KMS-11 (cell line): ENCODE measurements around the gene SPACA9.
A peak's percentile ranks its signal among the peaks of the same experiment; 100 is the strongest.

ENCODE experiments used
- H2AFZ ChIP-seq: fragments of 200-600 bp; sonication (generic); 2 replicates; pipeline ENCODE4 v1.6.1; 2016; ENCODE audit warnings: antibody characterized with exemption, mixed run types, low read depth
- H3K27ac ChIP-seq: fragments of 200-600 bp; sonication (generic); 2 replicates; pipeline ENCODE4 v1.6.1; 2016; ENCODE audit warnings: mild to moderate bottlenecking, mixed run types
- H3K27me3 ChIP-seq: fragments of 200-600 bp; sonication (generic); 2 replicates; pipeline ENCODE4 v1.6.1; 2017; ENCODE audit warnings: mild to moderate bottlenecking, low read depth, mixed run types, moderate library complexity; ENCODE audit not compliant: insufficient read depth
- H3K36me3 ChIP-seq: fragments of 200-600 bp; sonication (generic); 2 replicates; pipeline ENCODE4 v1.6.1; 2017; ENCODE audit warnings: mild to moderate bottlenecking, mixed run types; ENCODE audit not compliant: insufficient read depth
- H3K4me1 ChIP-seq: fragments of 200-600 bp; sonication (generic); 2 replicates; pipeline ENCODE4 v1.6.1; 2016; ENCODE audit warnings: mild to moderate bottlenecking, low read depth, mixed run types; ENCODE audit not compliant: poor library complexity, severe bottlenecking
- H3K4me2 ChIP-seq: fragments of 200-600 bp; sonication (generic); 2 replicates; pipeline ENCODE4 v1.7.0; 2016; ENCODE audit warnings: mild to moderate bottlenecking, mixed run types
- H3K4me3 ChIP-seq: fragments of 200-600 bp; sonication (generic); IDR thresholded peaks from 2 replicates; pipeline ENCODE4 v1.6.1; 2017; ENCODE audit warnings: low read depth, low read length, mixed read lengths; ENCODE audit not compliant: insufficient read depth
- H3K79me2 ChIP-seq: fragments of 200-600 bp; sonication (generic); 2 replicates; pipeline ENCODE4 v1.6.1; 2016; ENCODE audit warnings: low read depth, mixed run types; ENCODE audit not compliant: insufficient read depth
- H3K9ac ChIP-seq: fragments of 200-600 bp; sonication (generic); 2 replicates; pipeline ENCODE4 v1.6.1; 2016; ENCODE audit warnings: mild to moderate bottlenecking, mixed run types
- H4K20me1 ChIP-seq: fragments of 200-600 bp; sonication (generic); 2 replicates; pipeline ENCODE4 v1.6.1; 2016; ENCODE audit warnings: mild to moderate bottlenecking, mixed run types; ENCODE audit not compliant: insufficient read depth
- TF ChIP-seq, protein P1 (sequence below): fragments of 200-600 bp; sonication (generic); conservative IDR thresholded peaks from 2 replicates; pipeline ENCODE4 v1.6.1; 2017; ENCODE audit warnings: low read depth, mild to moderate bottlenecking, antibody characterized with exemption, low read length, moderate library complexity, mixed read lengths

Gene SPACA9

GRCh38 chr9:132875159-132875558 lies 3.5 kb upstream of the SPACA9 start:
- Histone ChIP-seq H3K36me3 (no peaks in the 10 kb centered on the region), H3K27me3 (peaks cover 45% of the 10 kb centered on the region), H3K4me1 (no peaks in the 10 kb centered on the region), H3K79me2 (no peaks in the 10 kb centered on the region), H3K27ac (no peak overlapping the region), H3K4me3 (no peak overlapping the region), H4K20me1 (no peaks in the 10 kb centered on the region), H2AFZ (no peak overlapping the region), H3K4me2 (no peak overlapping the region), H3K9ac (no peak overlapping the region)
- TF ChIP-seq, protein P1, sequence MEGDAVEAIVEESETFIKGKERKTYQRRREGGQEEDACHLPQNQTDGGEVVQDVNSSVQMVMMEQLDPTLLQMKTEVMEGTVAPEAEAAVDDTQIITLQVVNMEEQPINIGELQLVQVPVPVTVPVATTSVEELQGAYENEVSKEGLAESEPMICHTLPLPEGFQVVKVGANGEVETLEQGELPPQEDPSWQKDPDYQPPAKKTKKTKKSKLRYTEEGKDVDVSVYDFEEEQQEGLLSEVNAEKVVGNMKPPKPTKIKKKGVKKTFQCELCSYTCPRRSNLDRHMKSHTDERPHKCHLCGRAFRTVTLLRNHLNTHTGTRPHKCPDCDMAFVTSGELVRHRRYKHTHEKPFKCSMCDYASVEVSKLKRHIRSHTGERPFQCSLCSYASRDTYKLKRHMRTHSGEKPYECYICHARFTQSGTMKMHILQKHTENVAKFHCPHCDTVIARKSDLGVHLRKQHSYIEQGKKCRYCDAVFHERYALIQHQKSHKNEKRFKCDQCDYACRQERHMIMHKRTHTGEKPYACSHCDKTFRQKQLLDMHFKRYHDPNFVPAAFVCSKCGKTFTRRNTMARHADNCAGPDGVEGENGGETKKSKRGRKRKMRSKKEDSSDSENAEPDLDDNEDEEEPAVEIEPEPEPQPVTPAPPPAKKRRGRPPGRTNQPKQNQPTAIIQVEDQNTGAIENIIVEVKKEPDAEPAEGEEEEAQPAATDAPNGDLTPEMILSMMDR = no peak

DNA sequence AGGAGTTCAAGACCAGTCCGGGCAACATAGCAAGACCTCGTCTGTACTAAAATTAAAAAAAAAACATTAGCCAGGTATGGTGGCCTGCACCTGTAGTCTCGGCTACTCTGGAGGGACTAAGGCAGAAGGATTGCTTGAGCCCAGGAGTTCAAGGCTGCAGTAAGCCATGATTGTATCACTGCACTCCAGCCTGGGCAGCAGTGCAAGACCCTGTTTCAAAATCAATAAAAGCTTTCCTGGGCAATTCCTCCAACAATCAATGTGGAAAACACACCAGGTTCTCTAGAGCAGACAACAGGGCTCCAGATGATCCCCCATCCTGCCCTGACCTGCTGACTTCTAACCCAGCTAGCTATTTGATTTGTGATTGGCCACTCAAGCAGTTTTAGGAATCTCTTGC lies 1.8 kb upstream of the SPACA9 start:
- H3K9ac ChIP-seq = no peak overlapping the region
- H3K27me3 ChIP-seq = peaks cover 28% of the 10 kb centered on the region
- TF ChIP-seq, protein P1 = no peak
- no peak overlapping the region; the same call in 1 of the 2 replicates for H2AFZ ChIP-seq
- no peaks in the 10 kb centered on the region for H3K79me2 ChIP-seq
- H4K20me1 ChIP-seq = no peaks in the 10 kb centered on the region
- H3K27ac ChIP-seq = no peak overlapping the region
- H3K4me3 ChIP-seq = no peak overlapping the region
- no peaks in the 10 kb centered on the region for H3K36me3 ChIP-seq
- H3K4me1 ChIP-seq = no peaks in the 10 kb centered on the region
- H3K4me2 ChIP-seq = no peak overlapping the region

DNA sequence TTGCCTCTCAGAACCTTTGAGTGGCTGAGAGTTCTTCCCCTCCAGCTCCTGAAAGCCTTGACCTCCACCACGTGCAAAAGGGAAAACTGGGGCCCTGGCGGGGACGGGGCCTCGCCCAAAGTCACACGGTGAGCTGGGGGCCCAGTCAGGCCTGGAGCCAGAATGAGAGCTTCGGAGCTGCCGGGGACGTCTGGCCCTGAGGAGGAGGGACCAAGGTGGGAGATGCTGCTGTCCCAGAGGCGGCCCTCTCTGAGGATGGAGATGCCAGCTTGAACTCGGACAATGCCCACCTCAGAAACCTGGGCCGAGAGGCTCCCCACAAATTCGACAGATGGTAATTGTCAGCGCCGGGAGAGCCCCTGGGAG lies 1.3 kb upstream of the SPACA9 start:
- Histone ChIP-seq H3K36me3 (no peaks in the 10 kb centered on the region), H2AFZ (peak overlapping the region; percentile 100), H3K79me2 (no peaks in the 10 kb centered on the region), H3K27ac (no peak overlapping the region), H3K4me3 (no peak overlapping the region), H3K4me1 (no peaks in the 10 kb centered on the region), H3K9ac (no peak overlapping the region), H3K27me3 (peaks cover 22% of the 10 kb centered on the region), H3K4me2 (peak overlapping the region; percentile 51), H4K20me1 (no peaks in the 10 kb centered on the region)
- TF ChIP-seq, protein P1 = no peak

- peak within 1 kb of the TSS; percentile 44; the same call in 1 of the 2 replicates for H3K27ac ChIP-seq
- H3K4me1 ChIP-seq = no peaks in the 10 kb centered on the region
- no peaks in the 10 kb centered on the region for H4K20me1 ChIP-seq
- H3K4me3 ChIP-seq = peak within 1 kb of the TSS; percentile 48
- H3K36me3 ChIP-seq = no peaks in the 10 kb centered on the region
- no peaks in the 10 kb centered on the region for H3K79me2 ChIP-seq
- H3K27me3 ChIP-seq = peaks cover 18% of the 10 kb centered on the region
- peak within 1 kb of the TSS; percentile 91 for H3K4me2 ChIP-seq
- TF ChIP-seq, protein P1 = no peak
- H2AFZ ChIP-seq = peak within 1 kb of the TSS; percentile 100
- peak within 1 kb of the TSS; percentile 86 for H3K9ac ChIP-seq
These were observed 639 bp upstream of the SPACA9 start, which contains the start of gene AK8 for GRCh38 chr9:132877824-132878694. AK8 (minus strand) TSS chr9:132878284; CDS start chr9:132878255, 29 bp downstream.
